ENCODE results near the gene SPEG.

The SPEG gene

DNA sequence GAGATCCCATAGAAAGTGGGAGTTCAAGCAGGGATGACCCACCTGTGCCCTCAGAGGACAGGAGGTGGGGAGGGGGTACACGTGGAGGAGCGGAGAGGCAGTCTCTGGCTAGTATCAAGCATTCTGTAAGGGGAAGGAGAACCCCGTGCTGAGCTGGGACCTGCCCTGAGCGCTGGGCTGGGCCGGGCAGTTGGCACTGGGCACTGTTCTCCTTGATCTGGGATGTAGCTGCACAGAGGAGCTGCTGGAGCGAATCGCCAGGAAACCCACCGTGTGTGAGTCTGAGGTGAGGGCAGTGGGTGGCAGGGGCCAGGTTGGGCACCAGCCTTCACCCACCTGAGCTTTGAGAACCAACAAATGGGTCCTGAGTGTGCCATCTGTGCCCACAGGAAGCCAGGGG lies 44.3 kb downstream of the SPEG start:
- no peak overlapping the region for H3K27ac ChIP-seq
- ChIA-PET CTCF (interaction anchor here (0.6 kb wide), 3 partner anchors 34 to 808 kb away, joined by 3 to 4 read pairs (median 3); no protein-coding TSS in a partner anchor), POLR2A (ENCODE audit: low non-redundant PET) (no interaction called here)
- TF ChIP-seq, protein P1, sequence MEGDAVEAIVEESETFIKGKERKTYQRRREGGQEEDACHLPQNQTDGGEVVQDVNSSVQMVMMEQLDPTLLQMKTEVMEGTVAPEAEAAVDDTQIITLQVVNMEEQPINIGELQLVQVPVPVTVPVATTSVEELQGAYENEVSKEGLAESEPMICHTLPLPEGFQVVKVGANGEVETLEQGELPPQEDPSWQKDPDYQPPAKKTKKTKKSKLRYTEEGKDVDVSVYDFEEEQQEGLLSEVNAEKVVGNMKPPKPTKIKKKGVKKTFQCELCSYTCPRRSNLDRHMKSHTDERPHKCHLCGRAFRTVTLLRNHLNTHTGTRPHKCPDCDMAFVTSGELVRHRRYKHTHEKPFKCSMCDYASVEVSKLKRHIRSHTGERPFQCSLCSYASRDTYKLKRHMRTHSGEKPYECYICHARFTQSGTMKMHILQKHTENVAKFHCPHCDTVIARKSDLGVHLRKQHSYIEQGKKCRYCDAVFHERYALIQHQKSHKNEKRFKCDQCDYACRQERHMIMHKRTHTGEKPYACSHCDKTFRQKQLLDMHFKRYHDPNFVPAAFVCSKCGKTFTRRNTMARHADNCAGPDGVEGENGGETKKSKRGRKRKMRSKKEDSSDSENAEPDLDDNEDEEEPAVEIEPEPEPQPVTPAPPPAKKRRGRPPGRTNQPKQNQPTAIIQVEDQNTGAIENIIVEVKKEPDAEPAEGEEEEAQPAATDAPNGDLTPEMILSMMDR (conservative IDR thresholded peaks at IDR 0.05; ENCODE audit: low read depth) = no peak
- DNase-seq (ENCODE audit: low spot score) = no peak

DNA sequence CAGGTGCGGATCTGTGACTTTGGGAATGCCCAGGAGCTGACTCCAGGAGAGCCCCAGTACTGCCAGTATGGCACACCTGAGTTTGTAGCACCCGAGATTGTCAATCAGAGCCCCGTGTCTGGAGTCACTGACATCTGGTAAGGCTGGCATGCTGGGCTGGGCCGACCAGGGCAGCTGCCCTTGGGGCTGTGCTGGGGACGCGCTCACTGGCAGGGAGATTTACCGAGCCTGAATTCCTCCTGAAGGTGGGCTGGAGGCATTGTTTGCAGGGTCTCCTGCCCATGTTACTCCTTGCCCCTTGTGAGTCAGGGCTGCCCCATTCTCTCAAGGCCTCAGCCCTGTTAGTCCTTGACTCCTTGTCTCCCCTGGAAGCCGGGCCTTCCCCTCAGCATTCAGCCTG lies 45.4 kb downstream of the SPEG start:
- POLR2A ChIA-PET (ENCODE audit: low non-redundant PET) = no interaction called here
- CTCF ChIA-PET = no interaction called here
- H3K27ac ChIP-seq = no peak overlapping the region
- DNase-seq (ENCODE audit: low spot score) = no peak
- TF ChIP-seq, protein P1 (conservative IDR thresholded peaks at IDR 0.05; ENCODE audit: low read depth) = no peak

DNA sequence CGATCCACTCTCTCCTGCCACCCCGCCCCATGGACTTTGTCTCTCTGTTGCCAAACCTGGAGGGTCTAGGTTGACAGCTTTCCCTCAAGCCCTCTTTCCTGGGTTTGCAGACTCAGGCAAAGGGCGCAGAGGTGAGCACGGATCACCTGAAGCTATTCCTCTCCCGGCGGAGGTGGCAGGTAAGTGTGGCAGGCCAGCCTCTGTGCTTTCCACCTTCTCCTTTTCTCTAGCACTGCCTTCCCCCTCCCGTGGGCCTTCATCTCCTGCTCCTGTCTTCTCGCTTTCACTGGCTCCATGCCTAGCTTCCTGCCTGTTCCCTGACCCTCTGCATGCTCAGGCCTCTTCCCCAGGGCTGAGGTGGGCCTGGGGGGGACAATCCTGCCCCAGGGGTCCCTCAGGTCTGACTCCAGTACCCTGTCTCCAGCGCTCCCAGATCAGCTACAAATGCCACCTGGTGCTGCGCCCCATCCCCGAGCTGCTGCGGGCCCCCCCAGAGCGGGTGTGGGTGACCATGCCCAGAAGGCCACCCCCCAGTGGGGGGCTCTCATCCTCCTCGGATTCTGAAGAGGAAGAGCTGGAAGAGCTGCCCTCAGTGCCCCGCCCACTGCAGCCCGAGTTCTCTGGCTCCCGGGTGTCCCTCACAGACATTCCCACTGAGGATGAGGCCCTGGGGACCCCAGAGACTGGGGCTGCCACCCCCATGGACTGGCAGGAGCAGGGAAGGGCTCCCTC lies 48.2 kb downstream of the SPEG start:
- DNase-seq (ENCODE audit: low spot score) = no peak
- H3K27ac ChIP-seq = no peak overlapping the region
- TF ChIP-seq, protein P1 (conservative IDR thresholded peaks at IDR 0.05; ENCODE audit: low read depth) = no peak
- ChIA-PET POLR2A (ENCODE audit: low non-redundant PET) (no interaction called here), CTCF (interaction anchor here (0.6 to 1.5 kb wide), 5 partner anchors 9 to 1612 kb away, joined by 3 to 10 read pairs (median 6); no protein-coding TSS in a partner anchor)

DNA sequence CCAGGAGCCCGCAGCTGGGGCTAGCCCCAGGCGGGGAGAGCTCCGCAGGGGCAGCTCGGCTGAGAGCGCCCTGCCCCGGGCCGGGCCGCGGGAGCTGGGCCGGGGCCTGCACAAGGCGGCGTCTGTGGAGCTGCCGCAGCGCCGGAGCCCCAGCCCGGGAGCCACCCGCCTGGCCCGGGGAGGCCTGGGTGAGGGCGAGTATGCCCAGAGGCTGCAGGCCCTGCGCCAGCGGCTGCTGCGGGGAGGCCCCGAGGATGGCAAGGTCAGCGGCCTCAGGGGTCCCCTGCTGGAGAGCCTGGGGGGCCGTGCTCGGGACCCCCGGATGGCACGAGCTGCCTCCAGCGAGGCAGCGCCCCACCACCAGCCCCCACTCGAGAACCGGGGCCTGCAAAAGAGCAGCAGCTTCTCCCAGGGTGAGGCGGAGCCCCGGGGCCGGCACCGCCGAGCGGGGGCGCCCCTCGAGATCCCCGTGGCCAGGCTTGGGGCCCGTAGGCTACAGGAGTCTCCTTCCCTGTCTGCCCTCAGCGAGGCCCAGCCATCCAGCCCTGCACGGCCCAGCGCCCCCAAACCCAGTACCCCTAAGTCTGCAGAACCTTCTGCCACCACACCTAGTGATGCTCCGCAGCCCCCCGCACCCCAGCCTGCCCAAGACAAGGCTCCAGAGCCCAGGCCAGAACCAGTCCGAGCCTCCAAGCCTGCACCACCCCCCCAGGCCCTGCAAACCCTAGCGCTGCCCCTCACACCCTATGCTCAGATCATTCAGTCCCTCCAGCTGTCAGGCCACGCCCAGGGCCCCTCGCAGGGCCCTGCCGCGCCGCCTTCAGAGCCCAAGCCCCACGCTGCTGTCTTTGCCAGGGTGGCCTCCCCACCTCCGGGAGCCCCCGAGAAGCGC lies 49.1 kb downstream of the SPEG start:
- CTCF ChIA-PET = interaction anchor here (0.7 to 1.5 kb wide), 2 partner anchors 8 to 76 kb away, joined by 6 to 10 read pairs; no protein-coding TSS in a partner anchor
- DNase-seq (ENCODE audit: low spot score) = no peak
- POLR2A ChIA-PET (ENCODE audit: low non-redundant PET) = no interaction called here
- no peak overlapping the region for H3K27ac ChIP-seq
- TF ChIP-seq, protein P1 (conservative IDR thresholded peaks at IDR 0.05; ENCODE audit: low read depth) = no peak

DNA sequence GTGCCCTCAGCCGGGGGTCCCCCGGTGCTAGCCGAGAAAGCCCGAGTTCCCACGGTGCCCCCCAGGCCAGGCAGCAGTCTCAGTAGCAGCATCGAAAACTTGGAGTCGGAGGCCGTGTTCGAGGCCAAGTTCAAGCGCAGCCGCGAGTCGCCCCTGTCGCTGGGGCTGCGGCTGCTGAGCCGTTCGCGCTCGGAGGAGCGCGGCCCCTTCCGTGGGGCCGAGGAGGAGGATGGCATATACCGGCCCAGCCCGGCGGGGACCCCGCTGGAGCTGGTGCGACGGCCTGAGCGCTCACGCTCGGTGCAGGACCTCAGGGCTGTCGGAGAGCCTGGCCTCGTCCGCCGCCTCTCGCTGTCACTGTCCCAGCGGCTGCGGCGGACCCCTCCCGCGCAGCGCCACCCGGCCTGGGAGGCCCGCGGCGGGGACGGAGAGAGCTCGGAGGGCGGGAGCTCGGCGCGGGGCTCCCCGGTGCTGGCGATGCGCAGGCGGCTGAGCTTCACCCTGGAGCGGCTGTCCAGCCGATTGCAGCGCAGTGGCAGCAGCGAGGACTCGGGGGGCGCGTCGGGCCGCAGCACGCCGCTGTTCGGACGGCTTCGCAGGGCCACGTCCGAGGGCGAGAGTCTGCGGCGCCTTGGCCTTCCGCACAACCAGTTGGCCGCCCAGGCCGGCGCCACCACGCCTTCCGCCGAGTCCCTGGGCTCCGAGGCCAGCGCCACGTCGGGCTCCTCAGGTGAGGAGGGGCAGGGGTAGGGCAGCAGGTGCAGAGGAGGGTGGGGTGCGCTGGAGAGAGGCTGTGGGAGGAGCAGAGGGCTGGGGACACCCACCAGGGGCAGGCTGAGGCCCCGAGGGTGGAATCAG lies 49.9 kb downstream of the SPEG start:
- no peak for DNase-seq (ENCODE audit: low spot score)
- ChIA-PET POLR2A (ENCODE audit: low non-redundant PET) (no interaction called here), CTCF (interaction anchor here (0.8 kb wide), 1 partner anchor 25 kb away, joined by 3 read pairs; no protein-coding TSS in a partner anchor)
- TF ChIP-seq, protein P1 (conservative IDR thresholded peaks at IDR 0.05; ENCODE audit: low read depth) = no peak
- H3K27ac ChIP-seq = no peak overlapping the region

DNA sequence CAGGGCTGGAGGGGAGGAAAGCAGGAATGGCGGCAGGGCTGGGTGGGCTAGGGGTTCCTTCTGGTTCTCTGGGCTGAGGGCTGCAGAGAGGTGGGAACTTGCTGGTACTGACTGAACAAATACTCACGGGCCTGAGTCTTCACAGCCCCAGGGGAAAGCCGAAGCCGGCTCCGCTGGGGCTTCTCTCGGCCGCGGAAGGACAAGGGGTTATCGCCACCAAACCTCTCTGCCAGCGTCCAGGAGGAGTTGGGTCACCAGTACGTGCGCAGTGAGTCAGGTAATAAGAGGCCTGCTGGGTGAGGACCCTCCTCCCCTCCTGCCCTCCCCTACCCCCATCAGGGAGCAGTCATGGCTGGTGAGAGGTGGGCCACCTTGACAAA lies 50.5 kb downstream of the SPEG start:
- ChIA-PET CTCF (interaction anchor here (0.8 kb wide), 1 partner anchor 26 kb away, joined by 3 read pairs; no protein-coding TSS in a partner anchor), POLR2A (ENCODE audit: low non-redundant PET) (no interaction called here)
- TF ChIP-seq, protein P1 (conservative IDR thresholded peaks at IDR 0.05; ENCODE audit: low read depth) = no peak
- no peak overlapping the region for H3K27ac ChIP-seq
- DNase-seq (ENCODE audit: low spot score) = no peak
